T-helper 1 cell treated with Interleukin-12 subunit alpha and Interleukin-12 subunit beta and Interleukin-4 antibody, amounts not matched to agents 30 μg/mL and 1 μg/mL, for 36 hours (primary cell): ENCODE results near the gene GULP1.

Source experiments
- H3K27ac Mint-ChIP-seq: one replicate; pipeline ENCODE4 v1.8.0; 2021; ENCODE audit warnings: mild to moderate bottlenecking, mixed read lengths
- H3K27me3 Mint-ChIP-seq: one replicate; pipeline ENCODE4 v1.8.0; 2021; ENCODE audit warnings: low read depth, mixed read lengths
- H3K36me3 Mint-ChIP-seq: one replicate; pipeline ENCODE4 v1.8.0; 2021; ENCODE audit warnings: low read depth, mixed read lengths
- H3K4me1 Mint-ChIP-seq: one replicate; pipeline ENCODE4 v1.8.0; 2021; ENCODE audit warnings: low read depth, mixed read lengths
- H3K4me3 Mint-ChIP-seq: one replicate; pipeline ENCODE4 v1.8.0; 2021; ENCODE audit warnings: mild to moderate bottlenecking, moderate library complexity, mixed read lengths
- H3K9me3 Mint-ChIP-seq: one replicate; pipeline ENCODE4 v1.8.0; 2021; ENCODE audit warnings: mixed read lengths

GULP1 gene

GRCh38 chr2:188305271-188305670 is 13.6 kb downstream of the GULP1 start:
- no peak overlapping the region for H3K4me3 Mint-ChIP-seq
- H3K9me3 Mint-ChIP-seq: no peaks in the 10 kb centered on the region
- no peaks in the 10 kb centered on the region for H3K36me3 Mint-ChIP-seq
- no peaks in the 10 kb centered on the region for H3K27me3 Mint-ChIP-seq
- H3K4me1 Mint-ChIP-seq: no peaks in the 10 kb centered on the region
- no peak overlapping the region for H3K27ac Mint-ChIP-seq

GRCh38 chr2:188306271-188306670 is 14.6 kb downstream of the GULP1 start:
- Mint-ChIP-seq H3K4me3 (no peak overlapping the region), H3K27ac (no peak overlapping the region), H3K4me1 (no peaks in the 10 kb centered on the region), H3K36me3 (no peaks in the 10 kb centered on the region), H3K9me3 (no peaks in the 10 kb centered on the region), H3K27me3 (no peaks in the 10 kb centered on the region)

- no peaks in the 10 kb centered on the region for H3K9me3 Mint-ChIP-seq
- H3K27ac Mint-ChIP-seq: no peak overlapping the region
- H3K4me3 Mint-ChIP-seq: no peak overlapping the region
- no peaks in the 10 kb centered on the region for H3K4me1 Mint-ChIP-seq
- no peaks in the 10 kb centered on the region for H3K27me3 Mint-ChIP-seq
- no peaks in the 10 kb centered on the region for H3K36me3 Mint-ChIP-seq
Observed at GRCh38 chr2:188307850-188308283, 16.2 kb downstream of the GULP1 start.

- Mint-ChIP-seq H3K4me1 (no peaks in the 10 kb centered on the region), H3K27ac (no peak overlapping the region), H3K9me3 (no peaks in the 10 kb centered on the region), H3K36me3 (no peaks in the 10 kb centered on the region), H3K4me3 (no peak overlapping the region), H3K27me3 (no peaks in the 10 kb centered on the region)
Observed at GRCh38 chr2:188308483-188308882, 16.8 kb downstream of the GULP1 start.

GRCh38 chr2:188309364-188309763 is 17.7 kb downstream of the GULP1 start:
- Mint-ChIP-seq H3K36me3 (no peaks in the 10 kb centered on the region), H3K27me3 (no peaks in the 10 kb centered on the region), H3K4me3 (no peak overlapping the region), H3K27ac (no peak overlapping the region), H3K4me1 (no peaks in the 10 kb centered on the region), H3K9me3 (no peaks in the 10 kb centered on the region)

- Mint-ChIP-seq H3K36me3 (no peaks in the 10 kb centered on the region), H3K4me1 (no peaks in the 10 kb centered on the region), H3K9me3 (no peaks in the 10 kb centered on the region), H3K27me3 (no peaks in the 10 kb centered on the region), H3K4me3 (no peak overlapping the region), H3K27ac (no peak overlapping the region)
Observed at GRCh38 chr2:188314314-188315054, 22.8 kb downstream of the GULP1 start.

GRCh38 chr2:188315750-188316149 is 24.1 kb downstream of the GULP1 start:
- no peaks in the 10 kb centered on the region for H3K4me1 Mint-ChIP-seq
- H3K27ac Mint-ChIP-seq: no peak overlapping the region
- no peaks in the 10 kb centered on the region for H3K27me3 Mint-ChIP-seq
- no peak overlapping the region for H3K4me3 Mint-ChIP-seq
- no peaks in the 10 kb centered on the region for H3K36me3 Mint-ChIP-seq
- H3K9me3 Mint-ChIP-seq: no peaks in the 10 kb centered on the region

- no peak overlapping the region for H3K27ac Mint-ChIP-seq
- H3K4me1 Mint-ChIP-seq: no peaks in the 10 kb centered on the region
- H3K36me3 Mint-ChIP-seq: no peaks in the 10 kb centered on the region
Observed at GRCh38 chr2:188316342-188316741, 24.7 kb downstream of the GULP1 start.

GRCh38 chr2:188316791-188317423 is 25.2 kb downstream of the GULP1 start:
- Mint-ChIP-seq H3K4me1 (no peaks in the 10 kb centered on the region), H3K27ac (no peak overlapping the region), H3K9me3 (no peaks in the 10 kb centered on the region)

More at GRCh38 chr2:188316342-188316741, 24.7 kb downstream of the GULP1 start:
- H3K4me3 Mint-ChIP-seq: no peak overlapping the region
- H3K9me3 Mint-ChIP-seq: no peaks in the 10 kb centered on the region
- H3K27me3 Mint-ChIP-seq: no peaks in the 10 kb centered on the region

GRCh38 chr2:188318161-188318749 is 26.6 kb downstream of the GULP1 start:
- Mint-ChIP-seq H3K36me3 (no peaks in the 10 kb centered on the region), H3K27ac (no peak overlapping the region), H3K27me3 (no peaks in the 10 kb centered on the region), H3K4me1 (no peaks in the 10 kb centered on the region), H3K9me3 (no peaks in the 10 kb centered on the region), H3K4me3 (no peak overlapping the region)

More at GRCh38 chr2:188316791-188317423, 25.2 kb downstream of the GULP1 start:
- Mint-ChIP-seq H3K36me3 (no peaks in the 10 kb centered on the region), H3K4me3 (no peak overlapping the region), H3K27me3 (no peaks in the 10 kb centered on the region)

GRCh38 chr2:188319838-188320237 is 28.2 kb downstream of the GULP1 start:
- Mint-ChIP-seq H3K4me3 (no peak overlapping the region), H3K4me1 (no peaks in the 10 kb centered on the region), H3K9me3 (no peaks in the 10 kb centered on the region), H3K27ac (no peak overlapping the region), H3K27me3 (no peaks in the 10 kb centered on the region), H3K36me3 (no peaks in the 10 kb centered on the region)

GRCh38 chr2:188320861-188321260 is 29.2 kb downstream of the GULP1 start:
- Mint-ChIP-seq H3K36me3 (no peaks in the 10 kb centered on the region), H3K4me3 (no peak overlapping the region), H3K4me1 (no peaks in the 10 kb centered on the region), H3K27me3 (no peaks in the 10 kb centered on the region), H3K27ac (no peak overlapping the region), H3K9me3 (no peaks in the 10 kb centered on the region)

- Mint-ChIP-seq H3K27ac (no peak overlapping the region), H3K4me1 (no peaks in the 10 kb centered on the region), H3K36me3 (no peaks in the 10 kb centered on the region), H3K4me3 (no peak overlapping the region), H3K27me3 (no peaks in the 10 kb centered on the region), H3K9me3 (no peaks in the 10 kb centered on the region)
Observed at GRCh38 chr2:188322569-188323551, 31.2 kb downstream of the GULP1 start.

- H3K27ac Mint-ChIP-seq: no peak overlapping the region
- H3K4me1 Mint-ChIP-seq: no peaks in the 10 kb centered on the region
- H3K4me3 Mint-ChIP-seq: no peak overlapping the region
- H3K9me3 Mint-ChIP-seq: no peaks in the 10 kb centered on the region
- H3K36me3 Mint-ChIP-seq: no peaks in the 10 kb centered on the region
- H3K27me3 Mint-ChIP-seq: no peaks in the 10 kb centered on the region
Observed at GRCh38 chr2:188324067-188324466, 32.4 kb downstream of the GULP1 start.
